ENCODE results near the gene FOXP1.
"Not testable (repeated sequence)": the region's sequence is repeated elsewhere in the genome, so short reads cannot be mapped to it uniquely, and the experiment has no call there.

FOXP1 gene

GRCh38 chr3:71330505-71330904 lies 253.0 kb downstream of the FOXP1 start:
- WGBS, 2 experiments: 94 to 100% methylated on average over 1 of the region's 1 CpG
- no peaks in the 10 kb centered on the region for H3K27me3 ChIP-seq (ENCODE audit: control insufficient read depth, insufficient read depth, low read length, poor library complexity, severe bottlenecking)
- no peak overlapping the region for H3K27ac ChIP-seq (ENCODE audit: insufficient read depth, low read depth, low read length, poor library complexity, severe bottlenecking)
- no peaks in the 10 kb centered on the region for H3K4me1 ChIP-seq (ENCODE audit: control insufficient read depth, insufficient read depth, low read length)
- H3K9me3 ChIP-seq (ENCODE audit: control insufficient read depth, low read length): no peaks in the 10 kb centered on the region
- no peak overlapping the region for H3K4me3 ChIP-seq (ENCODE audit: insufficient read depth, low read depth, low read length)
- H3K36me3 ChIP-seq (ENCODE audit: control insufficient read depth, insufficient read depth, low read length): no peaks in the 10 kb centered on the region

- Histone ChIP-seq H3K9me3 (ENCODE audit: control insufficient read depth, low read length) (no peaks in the 10 kb centered on the region), H3K4me1 (ENCODE audit: control insufficient read depth, insufficient read depth, low read length) (no peaks in the 10 kb centered on the region), H3K4me3 (ENCODE audit: insufficient read depth, low read depth, low read length) (no peak overlapping the region), H3K36me3 (ENCODE audit: control insufficient read depth, insufficient read depth, low read length) (no peaks in the 10 kb centered on the region), H3K27me3 (ENCODE audit: control insufficient read depth, insufficient read depth, low read length, poor library complexity, severe bottlenecking) (no peaks in the 10 kb centered on the region), H3K27ac (ENCODE audit: insufficient read depth, low read depth, low read length, poor library complexity, severe bottlenecking) (no peak overlapping the region)
- WGBS, 2 experiments: 100% methylated on average over 1 of the region's 1 CpG; no CpG with 5 or more reads in 1 of the 2 experiments
Observed at GRCh38 chr3:71329817-71330216, 253.7 kb downstream of the FOXP1 start.

- no peak overlapping the region for H3K4me3 ChIP-seq (ENCODE audit: insufficient read depth, low read depth, low read length)
- H3K27me3 ChIP-seq (ENCODE audit: control insufficient read depth, insufficient read depth, low read length, poor library complexity, severe bottlenecking): no peaks in the 10 kb centered on the region
- 92 to 95% methylated on average over 8 of the region's 8 CpGs for WGBS, 2 experiments
- H3K27ac ChIP-seq (ENCODE audit: insufficient read depth, low read depth, low read length, poor library complexity, severe bottlenecking): no peak overlapping the region
- no peaks in the 10 kb centered on the region for H3K9me3 ChIP-seq (ENCODE audit: control insufficient read depth, low read length)
- H3K36me3 ChIP-seq (ENCODE audit: control insufficient read depth, insufficient read depth, low read length): no peaks in the 10 kb centered on the region
- H3K4me1 ChIP-seq (ENCODE audit: control insufficient read depth, insufficient read depth, low read length): no peaks in the 10 kb centered on the region
Observed at GRCh38 chr3:71328926-71329325, 254.6 kb downstream of the FOXP1 start.

- Histone ChIP-seq H3K9me3 (ENCODE audit: control insufficient read depth, low read length) (no peaks in the 10 kb centered on the region), H3K4me3 (ENCODE audit: insufficient read depth, low read depth, low read length) (no peak overlapping the region)
- WGBS, 2 experiments: 89 to 98% methylated on average over 3 of the region's 4 CpGs
Observed at GRCh38 chr3:71327936-71328335, 255.6 kb downstream of the FOXP1 start.

GRCh38 chr3:71325715-71326114 lies 257.8 kb downstream of the FOXP1 start:
- Histone ChIP-seq H3K27me3 (ENCODE audit: control insufficient read depth, insufficient read depth, low read length, poor library complexity, severe bottlenecking) (no peaks in the 10 kb centered on the region), H3K9me3 (ENCODE audit: control insufficient read depth, low read length) (no peaks in the 10 kb centered on the region), H3K36me3 (ENCODE audit: control insufficient read depth, insufficient read depth, low read length) (no peaks in the 10 kb centered on the region), H3K4me3 (ENCODE audit: insufficient read depth, low read depth, low read length) (no peak overlapping the region), H3K4me1 (ENCODE audit: control insufficient read depth, insufficient read depth, low read length) (no peaks in the 10 kb centered on the region), H3K27ac (ENCODE audit: insufficient read depth, low read depth, low read length, poor library complexity, severe bottlenecking) (no peak overlapping the region)
- WGBS, 2 experiments: 91 to 94% methylated on average over 2 of the region's 3 CpGs

More at GRCh38 chr3:71327936-71328335, 255.6 kb downstream of the FOXP1 start:
- Histone ChIP-seq H3K36me3 (ENCODE audit: control insufficient read depth, insufficient read depth, low read length) (no peaks in the 10 kb centered on the region), H3K4me1 (ENCODE audit: control insufficient read depth, insufficient read depth, low read length) (no peaks in the 10 kb centered on the region), H3K27me3 (ENCODE audit: control insufficient read depth, insufficient read depth, low read length, poor library complexity, severe bottlenecking) (no peaks in the 10 kb centered on the region), H3K27ac (ENCODE audit: insufficient read depth, low read depth, low read length, poor library complexity, severe bottlenecking) (no peak overlapping the region)

- not testable (repeated sequence) for H3K36me3 ChIP-seq (ENCODE audit: control insufficient read depth, insufficient read depth, low read length); H3K27me3 ChIP-seq (ENCODE audit: control insufficient read depth, insufficient read depth, low read length, poor library complexity, severe bottlenecking); H3K9me3 ChIP-seq (ENCODE audit: control insufficient read depth, low read length); H3K4me1 ChIP-seq (ENCODE audit: control insufficient read depth, insufficient read depth, low read length); H3K27ac ChIP-seq (ENCODE audit: insufficient read depth, low read depth, low read length, poor library complexity, severe bottlenecking); H3K4me3 ChIP-seq (ENCODE audit: insufficient read depth, low read depth, low read length)
- WGBS, 2 experiments: 91 to 95% methylated on average over 5 of the region's 5 CpGs
Observed at GRCh38 chr3:71324224-71324623, 259.3 kb downstream of the FOXP1 start.

GRCh38 chr3:71323558-71323957 lies 260.0 kb downstream of the FOXP1 start:
- no peak overlapping the region for H3K27ac ChIP-seq (ENCODE audit: insufficient read depth, low read depth, low read length, poor library complexity, severe bottlenecking)
- 92 to 94% methylated on average over 5 of the region's 5 CpGs for WGBS, 2 experiments
- H3K4me3 ChIP-seq (ENCODE audit: insufficient read depth, low read depth, low read length): no peak overlapping the region
- no peaks in the 10 kb centered on the region for H3K36me3 ChIP-seq (ENCODE audit: control insufficient read depth, insufficient read depth, low read length)
- H3K4me1 ChIP-seq (ENCODE audit: control insufficient read depth, insufficient read depth, low read length): no peaks in the 10 kb centered on the region
- no peaks in the 10 kb centered on the region for H3K9me3 ChIP-seq (ENCODE audit: control insufficient read depth, low read length)
- H3K27me3 ChIP-seq (ENCODE audit: control insufficient read depth, insufficient read depth, low read length, poor library complexity, severe bottlenecking): no peaks in the 10 kb centered on the region

- Histone ChIP-seq H3K4me3 (ENCODE audit: insufficient read depth, low read depth, low read length) (no peak overlapping the region), H3K27me3 (ENCODE audit: control insufficient read depth, insufficient read depth, low read length, poor library complexity, severe bottlenecking) (no peaks in the 10 kb centered on the region), H3K9me3 (ENCODE audit: control insufficient read depth, low read length) (no peaks in the 10 kb centered on the region), H3K27ac (ENCODE audit: insufficient read depth, low read depth, low read length, poor library complexity, severe bottlenecking) (no peak overlapping the region), H3K36me3 (ENCODE audit: control insufficient read depth, insufficient read depth, low read length) (no peaks in the 10 kb centered on the region), H3K4me1 (ENCODE audit: control insufficient read depth, insufficient read depth, low read length) (no peaks in the 10 kb centered on the region)
- 93% methylated on average over 1 of the region's 1 CpG; no CpG with 5 or more reads in 1 of the 2 experiments for WGBS, 2 experiments
Observed at GRCh38 chr3:71322154-71322553, 261.4 kb downstream of the FOXP1 start.

GRCh38 chr3:71319771-71320170 lies 263.8 kb downstream of the FOXP1 start:
- Histone ChIP-seq H3K9me3 (ENCODE audit: control insufficient read depth, low read length) (no peaks in the 10 kb centered on the region), H3K27me3 (ENCODE audit: control insufficient read depth, insufficient read depth, low read length, poor library complexity, severe bottlenecking) (no peaks in the 10 kb centered on the region), H3K4me1 (ENCODE audit: control insufficient read depth, insufficient read depth, low read length) (no peaks in the 10 kb centered on the region), H3K27ac (ENCODE audit: insufficient read depth, low read depth, low read length, poor library complexity, severe bottlenecking) (no peak overlapping the region), H3K4me3 (ENCODE audit: insufficient read depth, low read depth, low read length) (no peak overlapping the region), H3K36me3 (ENCODE audit: control insufficient read depth, insufficient read depth, low read length) (no peaks in the 10 kb centered on the region)
- WGBS, 2 experiments: 89 to 90% methylated on average over 6 of the region's 6 CpGs

GRCh38 chr3:71318458-71318827 lies 265.1 kb downstream of the FOXP1 start:
- 94 to 100% methylated on average over 2 to 3 of the region's 3 CpGs for WGBS, 2 experiments
- Histone ChIP-seq H3K4me3 (ENCODE audit: insufficient read depth, low read depth, low read length) (no peak overlapping the region), H3K27ac (ENCODE audit: insufficient read depth, low read depth, low read length, poor library complexity, severe bottlenecking) (no peak overlapping the region), H3K36me3 (ENCODE audit: control insufficient read depth, insufficient read depth, low read length) (no peaks in the 10 kb centered on the region), H3K27me3 (ENCODE audit: control insufficient read depth, insufficient read depth, low read length, poor library complexity, severe bottlenecking) (no peaks in the 10 kb centered on the region), H3K9me3 (ENCODE audit: control insufficient read depth, low read length) (no peaks in the 10 kb centered on the region), H3K4me1 (ENCODE audit: control insufficient read depth, insufficient read depth, low read length) (no peaks in the 10 kb centered on the region)

Data from ectodermal cell (in vitro differentiated cells).